Esophagus muscularis mucosa (tissue), 4 donors: ENCODE results near the gene TMC4.

ENCODE experiments used
- EP300 ChIP-seq: sonication (generic); formaldehyde crosslinking; IDR thresholded peaks from one replicate; pipeline ENCODE4 v1.6.1; 2017; ENCODE audit warnings: antibody characterized with exemption
- POLR2A ChIP-seq: fragments of 450-650 bp; IDR thresholded peaks from one replicate; pipeline ENCODE4 v1.6.1; 2017; ENCODE audit warnings: antibody characterized with exemption, moderate library complexity, mild to moderate bottlenecking, low read depth
- POLR2AphosphoS5 ChIP-seq, 2 donors: sonication (generic); formaldehyde crosslinking; IDR thresholded peaks; one replicate each; pipeline ENCODE4 v1.6.1; 2017; ENCODE audit warnings: antibody characterized with exemption in 2 of 2
- TF ChIP-seq, protein P1 (sequence below), 3 experiments: fragments of 200-600 bp in 2 of 3; fragments of 450-650 bp in 1 of 3; sonication (generic) in 2 of 3; IDR thresholded peaks; one replicate each; pipeline ENCODE4 v1.5.1; 2017 to 2019; ENCODE audit warnings: antibody characterized with exemption in 3 of 3, mild to moderate bottlenecking in 2 of 3, moderate library complexity in 1 of 3

DNA sequence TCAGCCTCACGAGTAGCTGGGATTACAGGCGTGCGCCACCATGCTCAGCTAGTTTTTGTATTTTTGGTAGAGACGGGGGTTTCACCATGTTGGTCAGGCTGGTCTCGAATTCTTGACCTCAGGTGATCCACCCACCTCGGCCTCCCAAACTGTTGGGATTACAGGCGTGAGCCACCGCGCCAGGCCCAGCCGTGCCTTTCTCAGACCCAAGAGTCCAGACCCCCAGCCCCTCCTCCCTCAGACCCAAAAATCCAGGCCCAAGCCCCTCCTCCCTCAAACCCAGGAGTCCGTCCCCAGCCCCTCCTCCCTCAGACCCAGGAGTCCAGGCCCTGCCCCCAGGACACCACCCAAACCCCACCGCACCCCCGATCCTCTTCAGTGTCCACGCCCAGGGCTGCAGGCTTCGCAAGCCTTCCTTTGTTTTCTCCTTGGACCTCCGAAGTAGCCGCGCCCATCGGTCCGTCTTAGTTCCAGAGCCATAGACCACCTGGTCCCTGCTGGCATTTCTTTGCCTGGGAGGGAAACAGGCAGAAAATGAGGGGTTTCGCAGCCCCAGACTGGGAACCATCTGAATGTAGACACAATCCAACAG is 3.7 kb downstream of the TMC4 start:
- TF ChIP-seq POLR2A (no peak), POLR2AphosphoS5 (IDR thresholded peaks at IDR 0.05) (no peak), EP300 (no peak)
- TF ChIP-seq, protein P1, sequence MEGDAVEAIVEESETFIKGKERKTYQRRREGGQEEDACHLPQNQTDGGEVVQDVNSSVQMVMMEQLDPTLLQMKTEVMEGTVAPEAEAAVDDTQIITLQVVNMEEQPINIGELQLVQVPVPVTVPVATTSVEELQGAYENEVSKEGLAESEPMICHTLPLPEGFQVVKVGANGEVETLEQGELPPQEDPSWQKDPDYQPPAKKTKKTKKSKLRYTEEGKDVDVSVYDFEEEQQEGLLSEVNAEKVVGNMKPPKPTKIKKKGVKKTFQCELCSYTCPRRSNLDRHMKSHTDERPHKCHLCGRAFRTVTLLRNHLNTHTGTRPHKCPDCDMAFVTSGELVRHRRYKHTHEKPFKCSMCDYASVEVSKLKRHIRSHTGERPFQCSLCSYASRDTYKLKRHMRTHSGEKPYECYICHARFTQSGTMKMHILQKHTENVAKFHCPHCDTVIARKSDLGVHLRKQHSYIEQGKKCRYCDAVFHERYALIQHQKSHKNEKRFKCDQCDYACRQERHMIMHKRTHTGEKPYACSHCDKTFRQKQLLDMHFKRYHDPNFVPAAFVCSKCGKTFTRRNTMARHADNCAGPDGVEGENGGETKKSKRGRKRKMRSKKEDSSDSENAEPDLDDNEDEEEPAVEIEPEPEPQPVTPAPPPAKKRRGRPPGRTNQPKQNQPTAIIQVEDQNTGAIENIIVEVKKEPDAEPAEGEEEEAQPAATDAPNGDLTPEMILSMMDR (IDR thresholded peaks at IDR 0.05), result no peak
